Measurements from ENCODE around the gene F5.

The F5 gene

GRCh38 chr1:169586395-169587255 lies at the start of gene F5:
TSS of gene F5 (minus strand) at chr1:169586481. CDS start at chr1:169586386, 95 bp downstream.
- H3K4me3 ChIP-seq (ENCODE audit: control insufficient read depth, low read depth, low read length) = no peak within 1 kb of the TSS
- TF ChIP-seq, protein P1, sequence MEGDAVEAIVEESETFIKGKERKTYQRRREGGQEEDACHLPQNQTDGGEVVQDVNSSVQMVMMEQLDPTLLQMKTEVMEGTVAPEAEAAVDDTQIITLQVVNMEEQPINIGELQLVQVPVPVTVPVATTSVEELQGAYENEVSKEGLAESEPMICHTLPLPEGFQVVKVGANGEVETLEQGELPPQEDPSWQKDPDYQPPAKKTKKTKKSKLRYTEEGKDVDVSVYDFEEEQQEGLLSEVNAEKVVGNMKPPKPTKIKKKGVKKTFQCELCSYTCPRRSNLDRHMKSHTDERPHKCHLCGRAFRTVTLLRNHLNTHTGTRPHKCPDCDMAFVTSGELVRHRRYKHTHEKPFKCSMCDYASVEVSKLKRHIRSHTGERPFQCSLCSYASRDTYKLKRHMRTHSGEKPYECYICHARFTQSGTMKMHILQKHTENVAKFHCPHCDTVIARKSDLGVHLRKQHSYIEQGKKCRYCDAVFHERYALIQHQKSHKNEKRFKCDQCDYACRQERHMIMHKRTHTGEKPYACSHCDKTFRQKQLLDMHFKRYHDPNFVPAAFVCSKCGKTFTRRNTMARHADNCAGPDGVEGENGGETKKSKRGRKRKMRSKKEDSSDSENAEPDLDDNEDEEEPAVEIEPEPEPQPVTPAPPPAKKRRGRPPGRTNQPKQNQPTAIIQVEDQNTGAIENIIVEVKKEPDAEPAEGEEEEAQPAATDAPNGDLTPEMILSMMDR (conservative IDR thresholded peaks at IDR 0.05; ENCODE audit: control insufficient read depth, insufficient read depth, low read depth, low read length) = peak; percentile 54
- peak; percentile 54 for DNase-seq (ENCODE audit: low read depth)

DNA sequence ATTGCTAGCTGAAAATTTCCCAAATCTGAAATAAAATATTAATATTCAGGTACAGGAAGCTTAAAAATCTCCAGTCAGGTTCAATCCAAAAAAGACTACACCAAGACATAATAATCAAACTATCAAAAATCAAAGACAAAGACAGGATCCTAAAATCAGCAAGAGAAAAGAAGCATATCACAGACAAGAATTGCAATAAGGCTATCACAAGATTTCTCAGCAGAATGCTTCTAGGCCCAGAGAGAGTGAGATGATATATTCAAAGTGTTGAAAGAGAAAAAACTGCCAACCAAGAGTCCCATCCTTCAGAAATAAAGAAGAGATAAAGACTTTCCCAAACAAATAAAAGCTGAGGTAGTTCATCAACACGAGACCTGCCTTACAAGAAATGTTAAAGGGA lies 48.6 kb upstream of the F5 start:
- no peak for DNase-seq (ENCODE audit: low read depth)
- TF ChIP-seq, protein P1 (conservative IDR thresholded peaks at IDR 0.05; ENCODE audit: control insufficient read depth, insufficient read depth, low read depth, low read length) = no peak
- no peak overlapping the region for H3K4me3 ChIP-seq (ENCODE audit: control insufficient read depth, low read depth, low read length)

DNA sequence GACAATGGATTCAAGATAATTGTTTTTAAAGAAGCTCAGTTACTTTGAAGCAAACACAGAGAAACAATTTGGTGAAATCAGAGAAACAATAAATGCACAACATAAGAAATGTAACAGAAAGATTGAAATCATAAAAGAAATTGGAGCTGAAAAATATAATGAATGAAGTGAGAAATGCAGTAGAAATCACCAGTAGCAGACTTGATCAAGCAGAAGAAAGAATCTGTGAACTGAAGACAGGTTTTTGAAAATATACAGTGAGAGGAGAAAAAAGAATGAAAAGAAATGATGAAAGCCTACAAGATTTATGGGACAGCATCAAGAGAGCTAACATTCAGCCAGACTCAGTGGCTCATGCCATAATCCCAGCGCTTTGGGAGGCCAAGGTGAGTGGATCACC lies 47.9 kb upstream of the F5 start:
- TF ChIP-seq, protein P1 (conservative IDR thresholded peaks at IDR 0.05; ENCODE audit: control insufficient read depth, insufficient read depth, low read depth, low read length) = no peak
- DNase-seq (ENCODE audit: low read depth) = no peak
- H3K4me3 ChIP-seq (ENCODE audit: control insufficient read depth, low read depth, low read length) = no peak overlapping the region

DNA sequence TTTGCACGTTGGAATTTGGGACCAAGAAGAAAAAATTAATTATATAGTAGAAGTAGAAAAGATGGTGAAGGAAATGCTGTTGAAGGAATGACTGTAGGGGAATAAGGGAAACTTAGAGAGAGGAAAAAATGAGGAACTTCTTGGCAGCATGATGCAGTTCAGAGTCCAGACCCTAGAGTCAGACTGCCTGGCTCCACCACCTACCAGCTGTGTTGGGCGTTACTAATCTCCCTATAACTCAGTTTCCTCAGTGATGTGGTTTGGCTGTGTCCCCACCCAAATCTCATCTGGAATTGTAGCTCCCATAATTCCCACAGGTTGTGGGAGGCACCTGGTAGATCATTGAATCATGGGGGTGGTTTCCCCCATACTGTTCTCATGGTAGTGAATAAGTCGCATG lies 45.0 kb upstream of the F5 start:
- DNase-seq (ENCODE audit: low read depth) = no peak
- no peak overlapping the region for H3K4me3 ChIP-seq (ENCODE audit: control insufficient read depth, low read depth, low read length)
- TF ChIP-seq, protein P1 (conservative IDR thresholded peaks at IDR 0.05; ENCODE audit: control insufficient read depth, insufficient read depth, low read depth, low read length) = no peak

DNA sequence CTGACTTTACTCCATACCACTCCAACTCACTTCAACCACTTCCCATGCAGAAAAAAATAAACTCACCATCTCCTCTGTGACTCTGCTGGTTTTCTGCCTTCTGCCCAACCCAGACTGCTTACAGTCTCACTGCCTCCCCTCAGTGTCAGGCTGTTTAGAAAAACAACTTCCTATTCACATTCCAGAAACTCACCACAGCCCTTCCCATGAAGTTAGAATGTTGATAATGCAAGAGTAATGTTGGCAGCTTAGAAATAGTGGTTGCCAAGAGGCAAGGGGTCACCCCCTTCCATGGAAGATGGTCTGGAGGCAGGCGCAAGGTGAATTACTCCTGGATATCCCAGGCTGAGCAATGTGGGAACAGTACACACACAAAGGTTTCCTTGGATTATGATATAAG lies 43.7 kb upstream of the F5 start, which contains the start of gene SELP:
Gene SELP (minus strand): TSS at position 119 of the 400 bp plus-strand sequence. CDS start 50 bp downstream, at position 69.
- TF ChIP-seq, protein P1 (conservative IDR thresholded peaks at IDR 0.05; ENCODE audit: control insufficient read depth, insufficient read depth, low read depth, low read length) = no peak
- no peak within 1 kb of the TSS for H3K4me3 ChIP-seq (ENCODE audit: control insufficient read depth, low read depth, low read length)

DNA sequence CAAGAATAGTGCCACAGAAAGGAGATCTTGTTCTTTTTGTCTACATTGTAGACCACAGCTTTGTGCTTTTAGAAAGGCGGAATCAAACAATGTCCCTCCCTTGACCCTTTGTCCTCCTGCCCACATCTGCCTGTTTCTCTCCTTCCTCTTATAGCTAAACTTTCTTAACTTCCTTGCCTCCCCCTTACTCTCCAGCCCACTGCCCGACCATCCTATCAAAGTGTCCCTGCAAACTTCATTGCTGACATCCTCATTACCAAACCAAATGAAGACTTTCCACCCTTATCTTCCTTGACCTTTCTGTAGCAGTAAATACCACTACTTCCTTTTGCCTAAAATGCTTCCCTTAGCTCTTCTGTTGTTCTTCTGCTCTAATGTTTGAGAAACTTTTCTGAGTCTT lies 38.6 kb upstream of the F5 start:
- DNase-seq (ENCODE audit: low read depth) = no peak
- TF ChIP-seq, protein P1 (conservative IDR thresholded peaks at IDR 0.05; ENCODE audit: control insufficient read depth, insufficient read depth, low read depth, low read length) = no peak
- H3K4me3 ChIP-seq (ENCODE audit: control insufficient read depth, low read depth, low read length) = no peak overlapping the region

More for the DNA sequence above, 43.7 kb upstream of the F5 start, which contains the start of gene SELP:
- DNase-seq (ENCODE audit: low read depth) = no peak
